HG02571 (cell line): ENCODE measurements around the gene SSBP4.

Source experiments
- ATAC-seq: cut with Tn5 transposase; IDR thresholded peaks from one replicate; pipeline ENCODE4 v1.9.1; 2021; ENCODE audit warnings: mild to moderate bottlenecking, moderate library complexity; ENCODE audit not compliant: unreplicated experiment

Gene SSBP4

GRCh38 chr19:18481505-18482222 lies 62.5 kb downstream of the SSBP4 start:
- ATAC-seq, result no peak

- no peak for ATAC-seq
Observed at GRCh38 chr19:18483119-18483890, 64.1 kb downstream of the SSBP4 start.
